Measurements from ENCODE around the gene GJD2. TPM values are rescaled to one million over a fixed set of nuclear protein-coding genes. Genes with fewer than 3 reads are reported as not detected.

Gene GJD2
- polyA plus RNA-seq, 1 experiment, result not detected

- no peak for DNase-seq (ENCODE audit: low read depth)
- TF ChIP-seq CTCF (IDR thresholded peaks at IDR 0.05; ENCODE audit: insufficient read depth, low read depth, low read length), result no peak
- Histone ChIP-seq H3K27me3 (ENCODE audit: control insufficient read depth, insufficient read depth, low read length) (peaks cover 2% of the 10 kb centered on the region; the same call in 1 of the 2 replicates), H3K4me3 (ENCODE audit: low read depth, low read length) (no peak overlapping the region), H3K36me3 (ENCODE audit: control insufficient read depth, insufficient read depth, low read length) (no peaks in the 10 kb centered on the region)
- ChIA-PET CTCF (interaction anchor here (1.2 to 4.6 kb wide), 2 partner anchors 9 to 11 kb away, joined by 3 to 33 read pairs; no protein-coding TSS in a partner anchor), POLR2A (no interaction called here)
Observed at GRCh38 chr15:34719695-34720094, 35.1 kb downstream of the GJD2 start.

DNA sequence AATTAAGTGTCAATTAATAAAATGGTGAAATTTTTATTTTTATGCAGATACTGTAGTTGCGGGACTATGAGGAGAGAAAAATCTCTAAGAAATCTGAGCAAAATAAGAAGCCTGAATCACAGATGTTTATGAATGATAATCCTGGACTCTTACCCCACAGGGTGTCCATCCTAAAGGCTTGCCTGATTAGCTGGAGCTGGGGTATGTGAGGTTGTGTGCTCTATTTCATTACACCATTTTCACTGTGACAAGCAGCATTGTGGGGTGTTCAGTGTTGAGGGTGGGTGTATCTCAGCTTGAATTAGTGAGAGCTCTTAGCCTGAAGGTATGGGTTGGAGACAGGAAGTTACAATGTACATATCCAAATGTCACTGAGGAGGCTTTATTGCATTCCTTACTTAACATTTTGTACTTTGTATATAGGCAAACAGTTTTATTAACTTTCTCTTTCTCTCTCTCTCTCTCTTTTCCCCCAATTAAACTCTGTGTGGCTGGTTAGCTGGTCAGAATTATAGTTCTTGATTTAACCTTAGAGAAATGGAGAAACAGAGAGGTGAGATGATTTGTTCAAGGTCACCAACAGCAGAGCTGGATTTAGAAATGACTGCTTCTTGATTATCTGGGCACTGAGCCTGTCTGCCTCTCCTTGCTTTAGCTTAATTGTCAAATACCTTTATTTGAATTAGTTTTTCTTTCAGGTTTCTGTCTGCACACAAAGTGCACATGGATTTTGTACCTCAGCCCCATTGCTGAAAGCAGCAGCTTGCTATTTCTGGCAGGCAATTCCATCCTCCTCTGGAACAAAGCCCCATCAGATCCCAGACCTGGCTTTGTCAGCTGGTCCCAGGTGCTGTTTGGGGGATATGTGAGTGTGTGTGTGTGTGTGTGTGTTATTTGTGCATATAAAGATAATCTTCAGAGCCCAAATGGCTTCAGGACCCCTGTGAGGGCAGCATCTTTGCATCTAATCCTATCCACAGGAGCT, 35.8 kb downstream of the GJD2 start:
- POLR2A ChIA-PET, result no interaction called here
- DNase-seq (ENCODE audit: low read depth), result no peak
- no peak overlapping the region for H3K4me3 ChIP-seq (ENCODE audit: low read depth, low read length)
- H3K27me3 ChIP-seq (ENCODE audit: control insufficient read depth, insufficient read depth, low read length), result peaks cover 2% of the 10 kb centered on the region; the same call in 1 of the 2 replicates
- TF ChIP-seq CTCF (IDR thresholded peaks at IDR 0.05; ENCODE audit: insufficient read depth, low read depth, low read length), result no peak
- no peaks in the 10 kb centered on the region for H3K36me3 ChIP-seq (ENCODE audit: control insufficient read depth, insufficient read depth, low read length)
- CTCF ChIA-PET, result interaction anchor here (1.0 to 4.6 kb wide), 3 partner anchors 8 to 13 kb away, joined by 3 to 33 read pairs (median 4); no protein-coding TSS in a partner anchor

DNA sequence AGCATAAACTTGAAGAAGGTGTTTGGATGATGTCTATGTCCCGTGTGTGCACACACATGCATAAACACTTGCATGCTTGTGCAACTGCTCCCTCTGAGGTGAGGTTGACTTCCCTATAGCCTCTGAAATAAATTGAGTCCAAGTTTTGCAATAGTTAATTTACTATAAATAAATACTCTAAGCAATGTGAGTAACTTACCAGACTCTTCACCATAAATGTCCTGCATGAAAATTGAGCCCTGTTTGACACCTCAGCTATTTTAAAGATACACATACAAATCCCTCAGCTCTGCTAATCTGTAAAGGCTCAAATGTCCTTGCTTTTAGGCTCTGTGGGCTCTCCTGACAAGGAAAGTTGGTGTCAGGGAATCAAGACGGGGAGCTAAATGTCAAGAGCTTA, 37.1 kb downstream of the GJD2 start:
- ChIA-PET POLR2A (no interaction called here), CTCF (interaction anchor here (4.6 kb wide), 1 partner anchor 9 kb away, joined by 33 read pairs; no protein-coding TSS in a partner anchor)
- Histone ChIP-seq H3K4me3 (ENCODE audit: low read depth, low read length) (no peak overlapping the region), H3K27me3 (ENCODE audit: control insufficient read depth, insufficient read depth, low read length) (peaks cover 2% of the 10 kb centered on the region; the same call in 1 of the 2 replicates), H3K36me3 (ENCODE audit: control insufficient read depth, insufficient read depth, low read length) (no peaks in the 10 kb centered on the region)
- no peak for TF ChIP-seq CTCF (IDR thresholded peaks at IDR 0.05; ENCODE audit: insufficient read depth, low read depth, low read length)
- no peak for DNase-seq (ENCODE audit: low read depth)

DNA sequence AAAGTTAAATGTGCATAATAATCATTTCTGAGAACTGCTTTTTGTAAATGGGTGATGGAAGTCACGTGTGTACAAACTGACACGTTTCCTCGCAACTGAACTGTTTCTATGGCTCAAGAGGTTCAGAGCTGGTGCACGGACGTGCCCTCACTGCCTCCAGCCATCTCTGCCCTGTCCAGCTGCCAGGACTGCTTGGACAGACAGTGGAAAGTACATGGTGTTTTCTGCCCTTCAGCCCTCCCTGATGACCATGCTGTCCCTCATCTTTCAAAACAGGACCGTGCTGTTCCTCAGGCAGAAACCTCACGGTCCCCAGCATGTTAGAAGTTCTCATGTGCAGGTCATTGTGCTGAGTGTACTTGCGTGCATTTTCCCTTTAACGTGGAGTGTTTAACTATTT, 38.7 kb downstream of the GJD2 start:
- Histone ChIP-seq H3K27me3 (ENCODE audit: control insufficient read depth, insufficient read depth, low read length) (peaks cover 2% of the 10 kb centered on the region; the same call in 1 of the 2 replicates), H3K4me3 (ENCODE audit: low read depth, low read length) (no peak overlapping the region), H3K36me3 (ENCODE audit: control insufficient read depth, insufficient read depth, low read length) (no peaks in the 10 kb centered on the region)
- DNase-seq (ENCODE audit: low read depth), result no peak
- ChIA-PET CTCF (no interaction called here), POLR2A (no interaction called here)
- TF ChIP-seq CTCF (IDR thresholded peaks at IDR 0.05; ENCODE audit: insufficient read depth, low read depth, low read length), result no peak

DNA sequence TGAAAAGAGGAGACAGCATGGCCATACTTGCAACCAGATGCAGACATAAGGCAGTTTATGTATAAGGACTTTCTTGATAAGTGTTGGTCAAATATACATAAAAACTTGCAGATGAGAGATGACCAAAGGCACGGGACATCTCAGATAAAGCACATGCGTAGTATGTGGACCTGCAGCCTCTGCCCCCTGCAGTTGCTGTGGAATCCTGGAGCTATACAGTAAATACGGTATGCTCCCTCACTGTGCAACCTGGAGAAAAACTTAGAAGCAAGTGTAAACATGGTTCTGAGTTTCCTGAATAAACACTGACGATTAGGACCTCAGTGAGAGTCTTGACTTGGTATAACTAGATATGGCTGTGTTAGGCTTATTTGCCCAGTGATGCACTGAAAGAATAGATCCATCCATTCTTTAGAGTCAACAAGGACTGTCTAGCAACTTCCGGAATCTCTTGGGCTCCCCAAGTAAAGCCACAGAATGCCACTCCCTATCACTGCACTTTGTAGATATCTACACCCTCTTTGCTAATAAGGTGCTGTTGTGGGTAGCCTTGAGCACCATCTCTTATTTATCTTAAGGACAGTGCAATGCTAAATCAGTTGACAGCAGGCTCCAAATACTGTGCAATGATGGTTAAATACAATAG, 40.2 kb downstream of the GJD2 start:
- Histone ChIP-seq H3K27me3 (ENCODE audit: control insufficient read depth, insufficient read depth, low read length) (peaks cover 2% of the 10 kb centered on the region; the same call in 1 of the 2 replicates), H3K4me3 (ENCODE audit: low read depth, low read length) (no peak overlapping the region), H3K36me3 (ENCODE audit: control insufficient read depth, insufficient read depth, low read length) (no peaks in the 10 kb centered on the region)
- ChIA-PET CTCF (no interaction called here), POLR2A (no interaction called here)
- DNase-seq (ENCODE audit: low read depth), result no peak
- no peak for TF ChIP-seq CTCF (IDR thresholded peaks at IDR 0.05; ENCODE audit: insufficient read depth, low read depth, low read length)

All from BJ (cell line).